Endothelial cell of umbilical vein (primary cell): ENCODE results near the gene CEBPA. TPM values are rescaled to one million over a fixed set of nuclear protein-coding genes. Genes with fewer than 3 reads are reported as not detected.

Source experiments
- BruUV-seq: library from RNA; stranded (reverse); fragments of 400-500 nt; replicated peaks from 2 replicates; lab custom pipeline; 2021; lab: Mats Ljungman, UMichigan
- CTCF ChIA-PET: fragments of 300-600, 350-600 bp; sonication (Branson Sonifier 250); formaldehyde crosslinking; loops from one replicate; lab custom pipeline; 2021; ENCODE audit warnings: antibody characterized with exemption, inconsistent platforms; lab: Charles Lee
- POLR2A ChIA-PET: fragments of 300-600, 350-600 bp; sonication (Branson Sonifier 250); formaldehyde crosslinking; loops from one replicate; lab custom pipeline; 2021; ENCODE audit warnings: antibody characterized with exemption, inconsistent platforms; lab: Charles Lee
- DNase-seq: peaks from one replicate; pipeline ENCODE4 v3.0.0-alpha.2; 2011; ENCODE audit warnings: low read depth, low spot score
- FAIRE-seq: peaks from 2 replicates; lab custom pipeline; 2011; peaks lifted over from hg19 to GRCh38; lab: Jason Lieb, UNC
- H2AFZ ChIP-seq: 2 replicates; pipeline ENCODE4 v1.6.0; 2012; ENCODE audit warnings: low read depth, low read length, control low read depth, inconsistent platforms
- H3K27ac ChIP-seq: 2 replicates; pipeline ENCODE4 v1.5.1; 2011; ENCODE audit warnings: low read depth, mild to moderate bottlenecking, control low read depth, low read length, moderate library complexity; ENCODE audit not compliant: insufficient read depth
- H3K27me3 ChIP-seq, 2 experiments: 2 replicates each; pipeline versions ENCODE4 v1.6.0 to v1.6.1; 2011; ENCODE audit warnings: low read length in 2 of 2, mixed read lengths in 1 of 2; ENCODE audit not compliant: control insufficient read depth in 2 of 2, insufficient read depth in 2 of 2
- H3K36me3 ChIP-seq, 2 experiments: 2 replicates in 1 of 2; 3 replicates in 1 of 2; pipeline ENCODE4 v1.5.1; 2011; ENCODE audit warnings: low read length in 2 of 2, mild to moderate bottlenecking in 1 of 2, moderate library complexity in 1 of 2; ENCODE audit not compliant: control insufficient read depth in 2 of 2, insufficient read depth in 2 of 2; ENCODE audit errors: extremely low read depth in 1 of 2
- H3K4me1 ChIP-seq: 3 replicates; pipeline ENCODE4 v1.5.1; 2011; ENCODE audit warnings: mild to moderate bottlenecking, low read length; ENCODE audit not compliant: control insufficient read depth, insufficient read depth; ENCODE audit errors: extremely low read depth
- H3K4me2 ChIP-seq: 2 replicates; pipeline ENCODE4 v1.6.1; 2011; ENCODE audit warnings: low read length, control low read depth, mixed read lengths; ENCODE audit not compliant: insufficient read depth
- H3K4me3 ChIP-seq, 3 experiments: fragments of 200-600 bp in 1 of 3; sonication (generic), shearing (Covaris generic) in 1 of 3; replicated peaks in 1 of 3; 2 replicates each; pipeline ENCODE4 v1.5.1; 2011 to 2016; ENCODE audit warnings: control low read depth in 3 of 3, low read length in 3 of 3, mild to moderate bottlenecking in 2 of 3, inconsistent platforms in 1 of 3, low read depth in 1 of 3, moderate library complexity in 1 of 3; ENCODE audit not compliant: insufficient read depth in 1 of 3
- H3K79me2 ChIP-seq: 2 replicates; pipeline ENCODE4 v1.6.0; 2012; ENCODE audit warnings: low read length, inconsistent platforms; ENCODE audit not compliant: control insufficient read depth, insufficient read depth
- H3K9ac ChIP-seq: replicated peaks from 2 replicates; pipeline ENCODE3; 2011; ENCODE audit warnings: low read length, control low read depth; ENCODE audit not compliant: insufficient read depth; ENCODE audit errors: extremely low read depth
- H3K9me1 ChIP-seq: replicated peaks from 3 replicates; pipeline ENCODE4 v1.6.0; 2011; ENCODE audit warnings: mild to moderate bottlenecking, low read length; ENCODE audit not compliant: control insufficient read depth, insufficient read depth; ENCODE audit errors: extremely low read depth
- H3K9me3 ChIP-seq: replicated peaks from 2 replicates; pipeline ENCODE4 v1.5.1; 2012; ENCODE audit warnings: low read length, inconsistent platforms; ENCODE audit not compliant: control insufficient read depth, insufficient read depth
- H4K20me1 ChIP-seq: replicated peaks from 2 replicates; pipeline ENCODE3; 2011; ENCODE audit warnings: mild to moderate bottlenecking, low read length; ENCODE audit not compliant: control insufficient read depth, insufficient read depth; ENCODE audit errors: extremely low read depth
- EZH2 ChIP-seq: IDR thresholded peaks from 2 replicates; pipeline ENCODE4 v1.6.1; 2012; ENCODE audit warnings: borderline replicate concordance, low read depth, mild to moderate bottlenecking, moderate library complexity, low read length, inconsistent platforms; ENCODE audit not compliant: severe bottlenecking
- FOS ChIP-seq: IDR thresholded peaks from 2 replicates; pipeline ENCODE4 v1.6.1; 2011; ENCODE audit warnings: mild to moderate bottlenecking, low read length, moderate library complexity, borderline replicate concordance; ENCODE audit not compliant: insufficient read depth
- GATA2 ChIP-seq: IDR thresholded peaks from 2 replicates; pipeline ENCODE4 v1.7.0; 2011; ENCODE audit warnings: low read depth, mild to moderate bottlenecking, moderate library complexity, mixed read lengths, low read length; ENCODE audit not compliant: insufficient read length, insufficient read depth
- JUN ChIP-seq: IDR thresholded peaks from 2 replicates; pipeline ENCODE4 v1.6.1; 2011; ENCODE audit warnings: borderline replicate concordance, low read depth; ENCODE audit not compliant: insufficient read length, insufficient read depth
- MYC ChIP-seq: IDR thresholded peaks from one replicate; pipeline ENCODE4 v1.6.1; 2011; ENCODE audit warnings: mild to moderate bottlenecking, low read depth, low read length
- POLR2A ChIP-seq: IDR thresholded peaks from 2 replicates; pipeline ENCODE4 v1.6.1; 2012; ENCODE audit warnings: low read depth, mild to moderate bottlenecking, control low read depth, low read length
- POLR2AphosphoS5 ChIP-seq: IDR thresholded peaks from 2 replicates; pipeline ENCODE4 v1.6.1; 2012; ENCODE audit warnings: low read depth, mild to moderate bottlenecking, control low read depth, low read length, moderate library complexity; ENCODE audit not compliant: insufficient read depth
- dilution Hi-C: fragments of 300-500 bp; cut with MboI; formaldehyde crosslinking; loops from one replicate; pipeline ENCODE4 v1.15.0; 2019; ENCODE audit warnings: low sequenced_read_pairs; ENCODE audit not compliant: extremely low pct_ligation_motif_present
- intact Hi-C: fragments of 100-400 bp; cut with micrococcal nuclease; formaldehyde crosslinking; loops from one replicate; pipeline ENCODE4 v1.10.0; 2022
- polyA plus RNA-seq, 4 experiments: library from polyadenylated mRNA; depleted of rRNA in 3 of 4; stranded (reverse) in 3 of 4; unstranded in 1 of 4; fragments of >200 nt; gene quantifications; 2 replicates each; pipeline versions ENCODE4 v1.2.1 to v1.2.3, GENCODE V29; 2011 to 2012; ENCODE audit warnings: missing spikeins in 1 of 4
- total RNA-seq: library from RNA; stranded (reverse); gene quantifications from 2 replicates; pipeline ENCODE4 v1.2.3, GENCODE V29; 2021
- TF ChIP-seq, protein P1 (sequence below), 2 donors: IDR thresholded peaks; 1 replicate in 1 of 2; 2 replicates in 1 of 2; pipeline ENCODE4 v1.5.1; 2011; ENCODE audit warnings: low read length in 2 of 2, mild to moderate bottlenecking in 2 of 2, moderate library complexity in 2 of 2, control low read depth in 1 of 2, inconsistent platforms in 1 of 2, low read depth in 1 of 2; ENCODE audit not compliant: insufficient read depth in 1 of 2; ENCODE audit errors: extremely low read depth in 1 of 2
- TF ChIP-seq, protein P2 (sequence below): IDR thresholded peaks from 2 replicates; pipeline ENCODE4 v1.6.1; 2011; ENCODE audit not compliant: insufficient read depth, insufficient read length

The CEBPA gene
- total and polyA plus RNA-seq, 2 donors (not counting 3 experiments of a cell fraction or from before 2014, with no cell fraction given), result 0.06 TPM; not detected in 1

DNA sequence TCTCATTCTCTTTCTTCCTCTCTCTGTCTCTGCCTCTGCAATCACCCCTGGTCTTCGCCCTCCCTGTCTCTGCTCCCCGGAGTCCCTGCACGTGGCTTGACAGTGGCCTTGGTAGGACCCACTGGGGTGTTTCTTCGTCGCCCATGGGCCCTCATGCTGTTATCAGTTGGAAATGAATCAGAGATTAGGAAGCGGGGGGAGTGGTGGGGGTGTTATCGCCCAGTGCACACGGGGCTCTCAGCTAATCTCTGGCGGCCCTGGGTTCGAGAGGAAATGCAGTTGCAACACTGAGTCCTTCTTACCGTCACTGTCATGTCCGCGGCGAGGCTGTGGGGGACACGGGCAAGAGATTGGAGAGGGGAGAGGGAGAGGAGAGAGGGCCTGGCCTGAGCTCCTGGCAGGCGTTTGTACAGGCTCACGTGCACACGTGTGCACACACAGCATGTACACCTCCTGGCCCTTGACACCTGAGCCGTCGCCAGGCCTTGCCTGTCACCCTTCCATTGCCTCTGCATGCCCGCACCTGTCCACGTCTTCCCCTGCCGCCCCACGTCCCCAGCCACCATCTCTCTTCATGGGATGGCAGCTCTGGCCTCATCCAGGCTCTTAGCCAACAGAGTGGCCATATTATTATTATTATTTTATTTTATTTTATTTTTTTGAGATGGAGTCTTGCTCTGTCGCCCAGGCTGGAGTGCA lies 38.9 kb downstream of the CEBPA start:
- dilution Hi-C loops (no loop called here), intact Hi-C loops (no loop called here)
- Histone ChIP-seq H3K9ac (no peak overlapping the region), H3K4me2 (no peak overlapping the region), H3K9me3 (no peaks in the 10 kb centered on the region), H3K4me3 (no peak overlapping the region), H3K27me3 (no peaks in the 10 kb centered on the region), H3K36me3 (no peaks in the 10 kb centered on the region), H3K27ac (no peak overlapping the region), H4K20me1 (no peaks in the 10 kb centered on the region), H2AFZ (no peak overlapping the region), H3K4me1 (no peaks in the 10 kb centered on the region), H3K9me1 (no peaks in the 10 kb centered on the region), H3K79me2 (no peaks in the 10 kb centered on the region)
- FAIRE-seq, result no peak
- ChIA-PET POLR2A (no interaction called here), CTCF (no interaction called here)
- no peak for DNase-seq
- BruUV-seq, result no TSS peak
- TF ChIP-seq POLR2A (no peak), JUN (no peak), MYC (no peak), POLR2AphosphoS5 (no peak), FOS (no peak), EZH2 (no peak), GATA2 (no peak)
- TF ChIP-seq, protein P1, sequence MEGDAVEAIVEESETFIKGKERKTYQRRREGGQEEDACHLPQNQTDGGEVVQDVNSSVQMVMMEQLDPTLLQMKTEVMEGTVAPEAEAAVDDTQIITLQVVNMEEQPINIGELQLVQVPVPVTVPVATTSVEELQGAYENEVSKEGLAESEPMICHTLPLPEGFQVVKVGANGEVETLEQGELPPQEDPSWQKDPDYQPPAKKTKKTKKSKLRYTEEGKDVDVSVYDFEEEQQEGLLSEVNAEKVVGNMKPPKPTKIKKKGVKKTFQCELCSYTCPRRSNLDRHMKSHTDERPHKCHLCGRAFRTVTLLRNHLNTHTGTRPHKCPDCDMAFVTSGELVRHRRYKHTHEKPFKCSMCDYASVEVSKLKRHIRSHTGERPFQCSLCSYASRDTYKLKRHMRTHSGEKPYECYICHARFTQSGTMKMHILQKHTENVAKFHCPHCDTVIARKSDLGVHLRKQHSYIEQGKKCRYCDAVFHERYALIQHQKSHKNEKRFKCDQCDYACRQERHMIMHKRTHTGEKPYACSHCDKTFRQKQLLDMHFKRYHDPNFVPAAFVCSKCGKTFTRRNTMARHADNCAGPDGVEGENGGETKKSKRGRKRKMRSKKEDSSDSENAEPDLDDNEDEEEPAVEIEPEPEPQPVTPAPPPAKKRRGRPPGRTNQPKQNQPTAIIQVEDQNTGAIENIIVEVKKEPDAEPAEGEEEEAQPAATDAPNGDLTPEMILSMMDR (IDR thresholded peaks at IDR 0.05; ENCODE audit: extremely low read depth in 1 of 2, insufficient read depth in 1 of 2, low read depth in 1 of 2, low read length in 2 of 2), result no peak
- TF ChIP-seq, protein P2, sequence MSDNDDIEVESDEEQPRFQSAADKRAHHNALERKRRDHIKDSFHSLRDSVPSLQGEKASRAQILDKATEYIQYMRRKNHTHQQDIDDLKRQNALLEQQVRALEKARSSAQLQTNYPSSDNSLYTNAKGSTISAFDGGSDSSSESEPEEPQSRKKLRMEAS, result no peak
